PC-3 (cell line): ENCODE data around the gene CADM3.

Source experiments
- CTCF ChIP-seq: fragments of 300-600 bp; sonication (generic); conservative IDR thresholded peaks from 2 replicates; pipeline ENCODE4 v1.5.1; 2017; ENCODE audit warnings: antibody characterized with exemption, low read depth, mild to moderate bottlenecking, low read length
- EZH2phosphoT487 ChIP-seq: fragments of 300-600 bp; sonication (generic); IDR thresholded peaks from 2 replicates; pipeline ENCODE4 v1.6.1; 2018; ENCODE audit warnings: mild to moderate bottlenecking, antibody characterized with exemption, low read length, borderline replicate concordance

GRCh38 chr1:159223004-159223403 lies 51.6 kb downstream of the CADM3 start:
- TF ChIP-seq CTCF: no peak
- TF ChIP-seq EZH2phosphoT487: no peak
